Trophoblast cell (in vitro differentiated cells and primary cell): ENCODE data around the gene VOPP1.

Experiments
- DNase-seq, 2 donors: peaks; one replicate each; pipeline ENCODE4 v3.0.0-alpha.2; 2016
- H2AFZ ChIP-seq: 2 replicates; pipeline ENCODE4 v1.6.1; 2013; ENCODE audit warnings: low read length, moderate library complexity, mild to moderate bottlenecking; ENCODE audit not compliant: insufficient read depth, poor library complexity
- H2AK5ac ChIP-seq: 2 replicates; pipeline ENCODE4 v1.6.1; 2013; ENCODE audit warnings: mild to moderate bottlenecking, low read length
- H2BK120ac ChIP-seq: 2 replicates; pipeline ENCODE4 v1.6.1; 2013; ENCODE audit warnings: low read length, mild to moderate bottlenecking, moderate library complexity; ENCODE audit not compliant: insufficient read depth, poor library complexity
- H2BK12ac ChIP-seq: 2 replicates; pipeline ENCODE4 v1.6.1; 2013; ENCODE audit warnings: mild to moderate bottlenecking, low read length, moderate library complexity
- H2BK5ac ChIP-seq: 2 replicates; pipeline ENCODE4 v1.6.1; 2013; ENCODE audit warnings: low read length, low read depth, moderate library complexity, mild to moderate bottlenecking; ENCODE audit not compliant: poor library complexity
- H3K14ac ChIP-seq: 2 replicates; pipeline ENCODE4 v1.6.1; 2013; ENCODE audit warnings: mild to moderate bottlenecking, low read length
- H3K18ac ChIP-seq: 2 replicates; pipeline ENCODE4 v1.6.1; 2013; ENCODE audit warnings: mild to moderate bottlenecking, low read length
- H3K23ac ChIP-seq: 2 replicates; pipeline ENCODE4 v1.6.1; 2013; ENCODE audit warnings: low read length
- H3K27ac ChIP-seq: 2 replicates; pipeline ENCODE4 v1.5.1; 2013; ENCODE audit warnings: low read depth, mild to moderate bottlenecking, inconsistent platforms, low read length, moderate library complexity
- H3K27me3 ChIP-seq: 2 replicates; pipeline ENCODE4 v1.6.1; 2013; ENCODE audit warnings: inconsistent platforms, mild to moderate bottlenecking, low read length, moderate library complexity; ENCODE audit not compliant: insufficient read depth
- H3K36me3 ChIP-seq, 2 experiments: 1 replicate in 1 of 2; 2 replicates in 1 of 2; pipeline ENCODE4 v1.6.1; 2013; ENCODE audit warnings: low read length in 2 of 2, mild to moderate bottlenecking in 2 of 2, moderate library complexity in 1 of 2; ENCODE audit not compliant: insufficient read depth in 2 of 2, control insufficient read depth in 1 of 2
- H3K4ac ChIP-seq: 2 replicates; pipeline ENCODE4 v1.6.1; 2013; ENCODE audit warnings: low read depth, mild to moderate bottlenecking, low read length, moderate library complexity
- H3K4me1 ChIP-seq, 2 experiments: 1 replicate in 1 of 2; 2 replicates in 1 of 2; pipeline ENCODE4 v1.6.1; 2013; ENCODE audit warnings: low read length in 2 of 2, mild to moderate bottlenecking in 2 of 2, moderate library complexity in 1 of 2; ENCODE audit not compliant: insufficient read depth in 2 of 2, control insufficient read depth in 1 of 2
- H3K4me2 ChIP-seq: 2 replicates; pipeline ENCODE4 v1.6.1; 2013; ENCODE audit warnings: inconsistent platforms, mild to moderate bottlenecking, low read length, moderate library complexity
- H3K4me3 ChIP-seq: 2 replicates; pipeline ENCODE4 v1.5.1; 2013; ENCODE audit warnings: mild to moderate bottlenecking, low read depth, low read length, inconsistent platforms
- H3K79me1 ChIP-seq: one replicate; pipeline ENCODE4 v1.6.1; 2013; ENCODE audit warnings: low read length
- H3K79me2 ChIP-seq: 2 replicates; pipeline ENCODE4 v1.6.1; 2013; ENCODE audit warnings: low read length, mild to moderate bottlenecking; ENCODE audit not compliant: control insufficient read depth, insufficient read depth, poor library complexity
- H3K9ac ChIP-seq: 2 replicates; pipeline ENCODE4 v1.6.1; 2013; ENCODE audit warnings: mild to moderate bottlenecking, low read length
- H3K9me3 ChIP-seq: 2 replicates; pipeline ENCODE4 v1.6.1; 2013; ENCODE audit warnings: low read depth, mild to moderate bottlenecking, control low read depth, inconsistent platforms, low read length; ENCODE audit not compliant: insufficient read depth
- H4K12ac ChIP-seq: 2 replicates; pipeline ENCODE4 v1.6.1; 2013; ENCODE audit warnings: low read depth, mild to moderate bottlenecking, low read length, moderate library complexity
- H4K8ac ChIP-seq: 2 replicates; pipeline ENCODE4 v1.6.1; 2013; ENCODE audit warnings: low read depth, mild to moderate bottlenecking, low read length, moderate library complexity
- H4K91ac ChIP-seq: one replicate; pipeline ENCODE4 v1.6.1; 2013; ENCODE audit warnings: low read depth, mild to moderate bottlenecking, low read length, moderate library complexity
- WGBS: extraction: QIAGEN DNeasy Blood & Tissue Kit; methylation state at CpG from one replicate; pipeline ENCODE4 v1.1.7; 2013; ENCODE audit warnings: missing lambda C conversion rate; ENCODE audit not compliant: insufficient read length, insufficient coverage; ENCODE audit errors: extremely low coverage; 5-methylcytosine and 5-hydroxymethylcytosine counted together

The VOPP1 gene

GRCh38 chr7:55496906-55497305 is 75.4 kb downstream of the VOPP1 start:
- Histone ChIP-seq H3K79me2 (no peaks in the 10 kb centered on the region), H3K27ac (no peak overlapping the region), H3K23ac (no peak overlapping the region), H2AK5ac (no peak overlapping the region), H4K91ac (no peak overlapping the region), H3K4me2 (no peak overlapping the region), H3K4ac (no peak overlapping the region), H2AFZ (no peak overlapping the region), H3K4me3 (no peak overlapping the region), H3K14ac (no peak overlapping the region), H3K36me3 (peaks cover 6 to 7% of the 10 kb centered on the region in 2 experiments), H3K18ac (no peak overlapping the region), H2BK12ac (no peak overlapping the region), H3K9ac (no peak overlapping the region), H4K12ac (no peak overlapping the region), H3K9me3 (no peaks in the 10 kb centered on the region), H2BK5ac (no peak overlapping the region), H3K4me1 (no peaks in the 10 kb centered on the region), H3K79me1 (no peaks in the 10 kb centered on the region), H4K8ac (no peak overlapping the region), H3K27me3 (no peaks in the 10 kb centered on the region), H2BK120ac (no peak overlapping the region)
- no CpG with 5 or more reads among the region's 9 CpGs for WGBS
- DNase-seq = no peak

GRCh38 chr7:55494951-55495350 is 77.4 kb downstream of the VOPP1 start:
- Histone ChIP-seq H3K18ac (no peak overlapping the region), H3K9me3 (no peaks in the 10 kb centered on the region), H3K27ac (no peak overlapping the region), H2AK5ac (no peak overlapping the region), H3K4me2 (no peak overlapping the region), H3K4ac (no peak overlapping the region), H2AFZ (no peak overlapping the region), H3K14ac (no peak overlapping the region), H4K91ac (no peak overlapping the region), H4K12ac (no peak overlapping the region), H2BK5ac (no peak overlapping the region), H4K8ac (no peak overlapping the region), H3K36me3 (peaks cover 7 to 9% of the 10 kb centered on the region in 2 experiments), H3K79me1 (no peaks in the 10 kb centered on the region), H2BK120ac (no peak overlapping the region), H2BK12ac (no peak overlapping the region), H3K27me3 (no peaks in the 10 kb centered on the region), H3K23ac (no peak overlapping the region), H3K9ac (no peak overlapping the region), H3K4me3 (no peak overlapping the region), H3K79me2 (no peaks in the 10 kb centered on the region), H3K4me1 (no peaks in the 10 kb centered on the region)
- no CpG with 5 or more reads among the region's 5 CpGs for WGBS
- no peak for DNase-seq

GRCh38 chr7:55493408-55493807 is 78.9 kb downstream of the VOPP1 start:
- Histone ChIP-seq H2AFZ (no peak overlapping the region), H2BK5ac (no peak overlapping the region), H3K36me3 (peaks cover 13 to 14% of the 10 kb centered on the region in 2 experiments), H4K12ac (no peak overlapping the region), H3K9ac (no peak overlapping the region), H3K14ac (no peak overlapping the region), H4K91ac (no peak overlapping the region), H3K4me2 (no peak overlapping the region), H3K79me1 (no peaks in the 10 kb centered on the region), H3K27ac (no peak overlapping the region), H4K8ac (no peak overlapping the region), H3K18ac (no peak overlapping the region), H3K79me2 (no peaks in the 10 kb centered on the region), H2BK12ac (no peak overlapping the region), H2AK5ac (no peak overlapping the region), H3K4ac (no peak overlapping the region), H3K9me3 (no peaks in the 10 kb centered on the region), H3K23ac (no peak overlapping the region), H3K27me3 (no peaks in the 10 kb centered on the region), H3K4me3 (no peak overlapping the region), H2BK120ac (no peak overlapping the region), H3K4me1 (no peaks in the 10 kb centered on the region)
- no peak for DNase-seq
- no CpG with 5 or more reads among the region's 7 CpGs for WGBS

DNA sequence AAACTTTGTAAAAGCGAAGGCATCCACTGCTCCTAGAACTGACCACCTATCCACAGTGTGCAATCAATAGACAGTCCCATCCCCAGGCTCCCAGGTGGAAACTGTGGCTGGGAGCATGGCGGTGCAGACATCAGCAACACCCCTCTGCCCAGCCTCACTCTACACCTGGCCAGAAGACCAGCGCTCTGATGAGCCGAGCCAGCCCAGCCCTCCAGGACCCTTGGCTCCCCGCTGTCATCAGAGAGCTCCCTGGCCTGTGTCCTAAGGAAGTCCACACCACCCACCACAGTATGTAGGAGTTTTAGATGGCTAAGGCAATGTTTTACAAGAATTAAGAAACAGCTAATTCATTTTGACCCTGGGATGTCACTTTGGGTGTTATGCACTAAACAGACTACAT is 81.0 kb downstream of the VOPP1 start:
- peaks cover 8 to 9% of the 10 kb centered on the region in 2 experiments for H3K36me3 ChIP-seq
- H4K8ac ChIP-seq = no peak overlapping the region
- H3K14ac ChIP-seq = no peak overlapping the region
- no peak overlapping the region for H2AK5ac ChIP-seq
- H2AFZ ChIP-seq = no peak overlapping the region
- no peaks in the 10 kb centered on the region for H3K79me2 ChIP-seq
- H3K18ac ChIP-seq = no peak overlapping the region
- H2BK120ac ChIP-seq = no peak overlapping the region
- no peak overlapping the region for H4K91ac ChIP-seq
- H3K9me3 ChIP-seq = peaks cover 1% of the 10 kb centered on the region
- H3K9ac ChIP-seq = no peak overlapping the region
- no peak overlapping the region for H3K27ac ChIP-seq
- no peak overlapping the region for H2BK5ac ChIP-seq
- H3K27me3 ChIP-seq = no peaks in the 10 kb centered on the region
- H4K12ac ChIP-seq = no peak overlapping the region
- H3K4ac ChIP-seq = no peak overlapping the region
- no peak overlapping the region for H2BK12ac ChIP-seq
- H3K4me2 ChIP-seq = no peak overlapping the region
- DNase-seq = no peak
- no peaks in the 10 kb centered on the region for H3K79me1 ChIP-seq
- no peak overlapping the region for H3K23ac ChIP-seq
- H3K4me3 ChIP-seq = no peak overlapping the region
- H3K4me1 ChIP-seq = no peaks in the 10 kb centered on the region
- no CpG with 5 or more reads among the region's 5 CpGs for WGBS
